ENCODE results near the gene CYP2W1. TPM values are rescaled to one million over a fixed set of nuclear protein-coding genes. Genes with fewer than 3 reads are reported as not detected.
A peak's percentile ranks its signal among the peaks of the same experiment; 100 is the strongest.
"Not testable (repeated sequence)": the region's sequence is repeated elsewhere in the genome, so short reads cannot be mapped to it uniquely, and the experiment has no call there.

The CYP2W1 gene
- total and polyA plus RNA-seq, 11 donors = not detected

DNA sequence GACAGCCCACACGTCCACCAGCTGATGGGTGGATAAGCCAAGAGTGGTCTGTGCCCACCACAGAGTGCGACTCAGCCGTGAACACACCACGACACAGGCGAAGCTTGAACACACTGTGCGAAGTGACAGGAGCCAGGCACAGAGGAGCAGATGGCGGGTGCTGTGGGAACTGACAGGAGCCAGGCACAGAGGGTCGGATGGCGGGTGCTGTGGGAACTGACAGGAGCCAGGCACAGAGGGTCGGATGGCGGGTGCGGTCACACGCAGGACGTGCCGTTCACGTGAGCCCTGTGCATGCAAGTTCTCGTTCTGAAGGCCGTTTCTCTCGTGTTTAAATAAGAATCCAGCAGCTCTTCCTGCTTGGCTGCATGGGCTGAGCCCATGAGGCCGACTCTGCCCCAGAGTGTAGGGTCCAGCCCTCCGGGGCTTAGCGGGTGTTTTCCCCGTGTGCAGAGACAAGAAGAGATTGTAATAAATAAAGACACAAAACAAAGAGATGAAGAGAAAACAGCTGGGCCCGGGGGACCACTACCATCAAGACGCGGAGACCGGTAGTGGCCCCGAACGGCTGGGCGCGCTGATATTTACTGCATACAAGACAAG, 22.6 kb upstream of the CYP2W1 start:
- TF ChIP-seq, protein P1, sequence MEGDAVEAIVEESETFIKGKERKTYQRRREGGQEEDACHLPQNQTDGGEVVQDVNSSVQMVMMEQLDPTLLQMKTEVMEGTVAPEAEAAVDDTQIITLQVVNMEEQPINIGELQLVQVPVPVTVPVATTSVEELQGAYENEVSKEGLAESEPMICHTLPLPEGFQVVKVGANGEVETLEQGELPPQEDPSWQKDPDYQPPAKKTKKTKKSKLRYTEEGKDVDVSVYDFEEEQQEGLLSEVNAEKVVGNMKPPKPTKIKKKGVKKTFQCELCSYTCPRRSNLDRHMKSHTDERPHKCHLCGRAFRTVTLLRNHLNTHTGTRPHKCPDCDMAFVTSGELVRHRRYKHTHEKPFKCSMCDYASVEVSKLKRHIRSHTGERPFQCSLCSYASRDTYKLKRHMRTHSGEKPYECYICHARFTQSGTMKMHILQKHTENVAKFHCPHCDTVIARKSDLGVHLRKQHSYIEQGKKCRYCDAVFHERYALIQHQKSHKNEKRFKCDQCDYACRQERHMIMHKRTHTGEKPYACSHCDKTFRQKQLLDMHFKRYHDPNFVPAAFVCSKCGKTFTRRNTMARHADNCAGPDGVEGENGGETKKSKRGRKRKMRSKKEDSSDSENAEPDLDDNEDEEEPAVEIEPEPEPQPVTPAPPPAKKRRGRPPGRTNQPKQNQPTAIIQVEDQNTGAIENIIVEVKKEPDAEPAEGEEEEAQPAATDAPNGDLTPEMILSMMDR (IDR thresholded peaks at IDR 0.05) = no peak
- TF ChIP-seq POLR2A (IDR thresholded peaks at IDR 0.05) = no peak
- no peak overlapping the region for H3K4me3 ChIP-seq
- no peaks in the 10 kb centered on the region for H3K9me3 ChIP-seq
- 49 to 73% (median 52%) methylated on average over 28 to 31 of the region's 31 CpGs for WGBS, 4 donors
- peak in 3 of 4 donors; percentile 28 to 38 (median 35) for ATAC-seq
- no peaks in the 10 kb centered on the region for H3K36me3 ChIP-seq
- peaks cover 0 to under 1% (median 0%) of the 10 kb centered on the region in 9 donors for H3K27me3 ChIP-seq
- intact Hi-C loops (cut with DNase I) = no loop called here
- peak overlapping the region in 1 of 12 donors; percentile 60 for H3K27ac ChIP-seq
- peaks cover 0 to 50% (median 21%) of the 10 kb centered on the region in 12 donors for H3K4me1 ChIP-seq
- peak in 3 of 5 donors; percentile 28 to 51 (median 47) for DNase-seq

DNA sequence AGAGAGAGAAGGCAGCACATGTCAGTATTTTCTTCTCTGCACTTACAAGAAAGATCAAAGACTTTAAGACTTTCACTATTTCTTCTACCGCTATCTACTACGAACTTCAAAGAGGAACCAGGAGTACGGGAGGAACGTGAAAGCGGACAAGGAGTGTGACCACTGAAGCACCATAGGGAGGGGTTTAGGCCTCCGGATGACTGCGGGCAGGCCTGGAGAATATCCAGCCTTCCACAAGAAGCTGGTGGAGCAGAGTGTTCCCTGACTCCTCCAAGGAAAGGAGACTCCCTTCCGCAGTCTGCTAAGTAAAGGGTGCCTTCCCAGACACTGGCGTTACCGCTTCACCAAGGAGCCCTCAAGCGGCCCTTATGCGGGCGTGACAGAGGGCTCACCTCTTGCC, 22.0 kb upstream of the CYP2W1 start:
- H3K27me3 ChIP-seq; H3K9me3 ChIP-seq; H3K4me3 ChIP-seq; H3K36me3 ChIP-seq; ATAC-seq; intact Hi-C loops (cut with DNase I): not testable (repeated sequence)
- DNase-seq = peak in 3 of 5 donors; percentile 22 to 34 (median 31)
- peak overlapping the region in 1 of 12 donors; percentile 60 for H3K27ac ChIP-seq
- WGBS, 4 donors = 47 to 65% (median 58%) methylated on average over 13 of the region's 13 CpGs
- H3K4me1 ChIP-seq = peaks cover 0 to 56% (median 26%) of the 10 kb centered on the region in 12 donors

DNA sequence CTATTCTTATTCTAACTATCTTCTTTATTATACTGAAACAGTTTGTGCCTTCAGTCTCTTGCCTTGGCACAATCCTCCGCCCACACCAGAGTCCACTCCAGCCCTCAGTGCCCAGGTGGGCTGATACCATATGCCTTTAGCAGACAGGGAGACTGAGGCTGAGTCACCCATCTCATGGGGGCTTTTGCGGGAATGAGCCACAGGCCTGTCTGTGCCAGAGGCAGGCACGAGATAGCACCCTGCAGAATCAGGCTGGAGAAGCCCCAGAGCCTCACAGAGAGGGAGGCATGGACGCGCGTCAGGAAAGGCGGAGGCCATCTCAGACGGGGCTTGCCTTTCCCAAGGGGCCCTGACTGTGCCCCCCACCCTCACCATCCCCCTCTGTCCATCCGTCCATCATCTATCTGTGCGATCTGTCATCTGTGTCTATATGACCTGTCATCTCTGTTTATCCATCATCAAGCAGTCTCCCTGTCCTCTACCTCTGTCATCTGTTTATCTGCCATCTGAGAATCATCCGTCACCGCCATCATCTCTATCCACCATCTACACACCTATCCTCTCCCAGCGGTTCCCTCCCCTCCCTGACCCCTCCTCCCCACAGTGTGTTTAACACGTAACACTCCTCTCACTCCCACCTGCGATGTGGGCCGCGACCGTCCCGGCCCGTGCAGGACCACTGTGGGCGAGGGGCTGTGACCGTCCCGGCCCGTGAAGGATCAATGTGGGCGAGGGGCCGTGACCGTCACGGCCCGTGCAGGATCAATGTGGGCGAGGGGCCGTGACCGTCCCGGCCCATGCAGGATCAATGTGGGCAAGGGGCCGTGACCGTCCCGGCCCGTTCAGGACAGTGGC, 21.2 kb upstream of the CYP2W1 start:
- Histone ChIP-seq H3K27ac (peak overlapping the region in 1 of 12 donors; percentile 60), H3K9me3 (no peaks in the 10 kb centered on the region), H3K4me3 (no peak overlapping the region), H3K4me1 (peaks cover 0 to 63% (median 27%) of the 10 kb centered on the region in 12 donors), H3K36me3 (peaks cover 0 to 5% (median 3%) of the 10 kb centered on the region in 9 donors), H3K27me3 (no peaks in the 10 kb centered on the region)
- 88 to 93% (median 90%) methylated on average over 34 to 37 of the region's 37 CpGs for WGBS, 4 donors
- TF ChIP-seq POLR2A (IDR thresholded peaks at IDR 0.05) = no peak
- TF ChIP-seq, protein P1 (IDR thresholded peaks at IDR 0.05) = no peak
- ATAC-seq (no peak), DNase-seq (peak in 3 of 5 donors; percentile 20 to 43 (median 21))
- intact Hi-C loops (cut with DNase I) = no loop called here

DNA sequence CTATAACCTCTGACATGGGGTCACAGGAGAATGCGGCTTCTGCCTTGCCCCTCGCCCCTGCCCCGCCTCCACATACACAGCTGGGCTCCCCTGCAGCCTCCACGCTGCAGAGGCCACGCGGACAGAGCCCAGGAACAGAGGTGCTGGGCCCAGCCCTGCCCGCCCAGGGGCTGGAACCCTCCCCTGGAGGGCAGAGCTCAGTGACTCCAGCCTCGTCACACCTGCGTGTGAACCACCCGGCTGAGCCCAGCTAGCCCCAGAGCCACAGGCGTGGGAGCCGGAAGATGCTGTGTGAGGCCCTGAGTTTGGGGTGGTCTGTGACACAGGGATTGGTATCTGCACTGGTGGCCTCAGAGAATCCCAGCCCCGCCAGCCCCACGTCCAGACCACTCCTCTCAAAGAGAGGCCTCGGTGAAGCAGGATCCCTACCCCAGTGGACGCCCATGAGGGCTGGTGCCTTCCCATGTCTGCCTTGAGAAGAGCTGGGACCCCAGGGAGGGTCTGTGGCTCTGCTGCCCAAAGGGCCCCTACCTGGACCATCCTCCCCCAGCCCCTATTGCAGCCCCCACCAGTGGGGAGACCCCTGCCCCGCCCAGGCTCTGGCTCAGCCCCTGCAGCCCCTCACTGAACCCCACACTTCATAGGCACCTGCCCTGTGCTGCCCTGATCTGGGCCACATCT, 20.4 kb upstream of the CYP2W1 start:
- peaks cover 0 to 13% (median 10%) of the 10 kb centered on the region in 9 donors for H3K36me3 ChIP-seq
- 86 to 99% (median 94%) methylated on average over 7 to 17 of the region's 17 CpGs for WGBS, 4 donors
- intact Hi-C loops (cut with DNase I) = no loop called here
- peak in 3 of 5 donors; percentile 16 to 52 (median 16) for DNase-seq
- TF ChIP-seq, protein P1 (IDR thresholded peaks at IDR 0.05) = no peak
- TF ChIP-seq POLR2A (IDR thresholded peaks at IDR 0.05) = no peak
- no peaks in the 10 kb centered on the region for H3K9me3 ChIP-seq
- peak overlapping the region in 2 of 12 donors; percentile 1 to 85 for H3K27ac ChIP-seq
- no peak for ATAC-seq
- H3K4me3 ChIP-seq = no peak overlapping the region
- peaks cover 0 to 61% (median 27%) of the 10 kb centered on the region in 12 donors for H3K4me1 ChIP-seq
- no peaks in the 10 kb centered on the region for H3K27me3 ChIP-seq
